ENCODE measurements around the gene PIH1D1.
"Not testable (repeated sequence)": the region's sequence is repeated elsewhere in the genome, so short reads cannot be mapped to it uniquely, and the experiment has no call there.

PIH1D1 gene

DNA sequence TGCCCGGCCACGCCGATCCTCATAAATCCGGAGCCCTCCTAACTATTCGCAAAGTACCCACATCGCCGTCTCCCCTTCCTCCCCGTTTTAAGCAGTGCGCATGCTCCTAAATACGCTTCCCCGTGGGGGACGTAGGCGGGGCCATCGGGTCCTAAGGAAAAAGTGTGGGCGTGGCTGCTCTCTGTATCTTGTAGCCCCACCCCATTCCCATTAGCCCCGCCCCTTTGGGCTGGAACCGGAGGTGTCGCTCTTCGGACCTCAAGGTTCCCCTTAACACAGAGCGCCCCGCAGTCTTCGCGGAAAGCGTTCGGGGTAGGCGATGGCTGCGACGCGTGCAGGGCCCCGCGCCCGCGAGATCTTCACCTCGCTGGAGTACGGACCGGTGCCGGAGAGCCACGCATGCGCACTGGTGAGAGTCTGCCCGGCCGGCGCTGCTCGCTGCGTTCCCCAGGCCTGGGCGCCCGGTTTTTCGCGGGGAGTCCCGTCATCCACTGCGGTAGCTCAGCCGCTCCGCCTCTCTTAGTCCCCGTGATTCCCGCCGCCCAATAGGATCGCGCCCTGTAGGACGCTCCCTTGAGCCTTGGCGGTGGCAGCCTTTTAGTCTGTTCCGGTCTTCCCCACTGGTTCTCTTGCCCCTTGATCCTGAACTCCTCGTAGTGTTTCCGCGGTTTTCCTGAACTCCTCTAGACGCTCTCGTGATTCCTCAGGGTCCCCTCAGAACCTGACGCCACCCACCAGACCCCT, 1.6 kb upstream of the PIH1D1 start, which contains the start of gene ALDH16A1:
Gene ALDH16A1, plus strand, starts transcription at position 213 of the 744 bp plus-strand sequence. Its CDS starts 107 bp downstream, at position 320.
- peak; percentile 99 for DNase-seq

DNA sequence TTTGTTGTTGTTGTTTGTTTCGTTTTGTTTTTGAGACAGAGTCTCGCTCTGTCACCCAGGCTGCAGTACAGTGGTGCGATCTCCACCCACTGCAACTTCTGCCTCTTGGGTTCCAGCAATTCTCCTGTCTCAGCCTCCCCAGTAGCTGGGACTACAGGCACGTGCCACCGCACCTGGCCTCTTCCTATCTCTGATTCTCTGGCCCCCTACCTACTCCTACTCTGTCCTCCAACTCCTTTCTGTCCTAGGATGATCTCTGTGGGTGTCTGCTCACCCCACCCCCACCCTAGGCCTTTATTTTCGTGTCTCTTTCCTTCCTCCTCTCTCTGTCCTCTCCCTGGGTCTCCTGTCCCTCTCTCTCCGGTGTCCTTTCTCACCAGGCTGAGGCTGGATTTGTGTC, 1.2 kb downstream of the PIH1D1 start:
- no peak for DNase-seq

DNA sequence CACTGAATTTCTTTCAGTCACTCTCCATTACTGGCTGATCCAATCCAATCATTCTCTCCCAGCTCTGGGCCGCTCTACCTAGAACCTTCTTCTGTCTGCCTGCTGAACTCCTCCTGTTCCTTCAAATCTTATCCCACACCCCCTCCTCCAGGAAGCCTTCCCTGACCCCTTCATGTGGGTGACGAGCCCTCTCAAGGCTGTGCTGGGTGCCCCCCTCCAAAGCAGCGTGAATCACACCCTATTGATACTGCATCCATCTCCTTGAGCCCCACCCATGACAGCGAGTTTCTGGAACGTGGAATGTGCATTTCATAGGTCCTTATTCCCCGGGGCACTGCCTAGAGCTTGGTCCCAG, 3.2 kb downstream of the PIH1D1 start:
- DNase-seq = no peak

DNA sequence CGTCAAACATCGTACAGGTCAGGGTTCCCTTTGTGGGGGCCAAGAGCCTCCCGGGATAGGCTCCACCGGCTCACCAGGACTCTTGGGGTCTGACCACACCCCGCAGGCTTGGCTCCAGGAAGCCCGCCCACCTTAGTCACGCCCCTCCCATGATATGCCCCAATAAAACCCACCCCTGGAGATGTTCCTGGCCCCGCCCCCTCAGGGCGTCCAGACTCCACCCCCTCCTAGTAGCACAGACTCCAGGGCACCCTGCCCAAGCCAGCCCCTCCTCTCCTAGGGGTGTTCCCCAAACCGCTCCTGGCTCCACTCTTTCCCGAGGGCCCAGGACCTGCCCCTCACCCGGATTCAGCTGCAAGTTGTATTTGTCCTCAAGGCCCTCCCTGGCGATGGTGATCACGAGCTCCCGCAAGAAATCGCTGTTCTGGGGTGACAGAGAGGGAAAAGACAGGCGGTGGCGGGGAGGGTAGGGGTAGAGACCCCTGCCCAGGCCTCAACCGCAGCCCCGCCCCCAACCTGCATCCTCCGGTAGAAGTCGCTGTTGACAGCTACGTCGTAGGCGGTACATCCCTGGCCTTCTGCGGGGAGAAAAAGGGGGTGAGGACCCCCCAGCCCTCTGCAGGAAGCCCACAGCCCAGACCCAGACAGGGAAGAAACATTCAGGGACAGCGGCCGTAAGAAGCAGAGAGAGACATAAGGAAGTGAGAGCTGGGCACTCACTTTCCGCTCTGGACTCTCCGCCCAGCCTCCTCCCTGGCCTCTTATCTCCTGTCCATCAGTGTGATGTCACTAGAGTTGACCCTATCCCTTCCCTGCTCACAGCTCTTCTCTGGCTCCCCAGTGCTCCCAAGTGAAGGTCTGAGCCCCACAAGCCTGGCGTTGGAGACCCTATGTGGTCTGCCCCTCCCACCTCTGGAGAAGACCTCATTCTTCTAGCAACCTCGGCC, 3.9 kb downstream of the PIH1D1 start:
- DNase-seq = peak; percentile 30

DNA sequence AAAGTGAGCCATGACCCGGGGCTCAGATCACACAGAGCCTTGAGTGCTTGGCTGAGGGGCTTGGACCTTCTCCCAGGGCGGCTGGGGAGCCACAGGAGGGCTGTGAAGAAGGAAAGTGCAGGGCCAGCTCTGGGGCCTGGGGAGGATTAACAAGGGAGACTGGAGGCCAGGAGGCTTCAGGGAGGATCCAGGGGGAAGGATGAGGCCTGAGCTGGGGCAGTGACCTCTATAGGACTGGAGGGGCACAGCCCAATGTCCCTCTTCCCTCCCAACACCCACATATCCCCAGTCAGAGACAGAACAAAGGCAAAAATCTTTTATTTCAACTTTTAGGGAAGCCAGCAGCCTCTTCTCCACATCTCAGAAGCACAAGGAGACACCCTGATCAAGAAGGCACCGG, 5.6 kb downstream of the PIH1D1 start:
- no peak for DNase-seq

DNA sequence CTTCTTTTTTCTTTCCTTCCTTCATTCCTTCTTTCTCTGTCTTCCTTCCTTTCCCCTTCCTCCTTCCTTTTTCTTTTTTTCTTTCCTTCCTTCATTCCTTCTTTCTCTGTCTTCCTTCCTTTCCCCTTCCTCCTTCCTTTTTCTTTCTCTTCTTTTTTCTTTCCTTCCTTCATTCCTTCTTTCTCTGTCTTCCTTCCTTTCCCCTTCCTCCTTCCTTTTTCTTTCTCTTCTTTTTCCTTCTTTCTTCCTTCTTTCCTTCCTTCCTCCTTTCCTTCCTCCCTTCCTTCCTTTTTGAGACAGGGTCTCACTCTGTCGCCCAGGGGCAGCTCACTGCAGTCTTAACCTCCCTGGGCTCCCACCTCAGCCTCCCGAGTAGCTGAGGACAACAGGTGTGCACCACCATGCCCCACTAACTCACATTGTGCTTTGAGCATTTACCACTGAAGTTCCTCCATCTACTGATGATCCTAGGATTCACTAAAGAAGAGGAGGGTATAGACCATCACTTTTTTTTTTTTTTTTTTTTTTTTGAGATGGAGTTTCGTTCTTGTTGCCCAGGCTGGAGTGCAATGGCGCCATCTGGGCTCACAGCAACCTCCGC, 7.4 kb downstream of the PIH1D1 start:
- not testable (repeated sequence) for DNase-seq

DNA sequence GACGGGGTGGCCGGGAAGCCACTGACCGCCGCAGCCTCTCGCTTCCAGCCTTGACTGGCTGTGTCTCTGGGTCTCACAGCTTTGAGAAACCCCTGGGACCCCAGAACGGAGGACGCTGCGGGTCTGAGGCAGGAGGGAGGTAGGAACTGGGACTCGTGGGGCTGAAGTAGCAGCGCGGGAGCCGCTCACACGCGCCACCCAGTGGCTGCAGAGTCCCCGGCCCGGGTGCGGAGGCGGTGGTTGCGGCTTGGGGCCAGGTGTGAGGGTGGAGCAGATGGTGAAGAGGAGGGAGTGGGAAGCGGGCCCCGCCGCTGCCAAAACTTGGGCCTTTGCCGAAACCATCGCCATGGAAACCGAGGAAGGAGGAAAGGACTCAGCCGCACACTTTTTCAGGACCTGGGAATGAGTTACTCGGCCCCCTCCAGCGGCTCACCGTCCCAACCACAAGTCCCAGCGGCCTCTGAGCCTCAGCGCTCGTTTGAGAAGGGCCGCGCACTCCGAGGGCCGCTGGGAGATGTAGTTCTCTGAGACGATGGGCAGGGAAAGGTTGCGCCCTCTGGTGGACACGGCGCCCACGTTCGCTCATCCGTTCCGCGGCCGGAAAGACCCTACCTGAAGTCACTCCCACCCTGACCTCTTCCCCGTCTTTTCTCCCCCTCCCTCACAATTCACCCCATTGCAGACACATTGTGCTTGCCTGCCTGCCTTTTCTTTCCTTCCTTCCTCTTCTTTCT, 8.1 kb downstream of the PIH1D1 start:
- DNase-seq = peak; percentile 97

DNA sequence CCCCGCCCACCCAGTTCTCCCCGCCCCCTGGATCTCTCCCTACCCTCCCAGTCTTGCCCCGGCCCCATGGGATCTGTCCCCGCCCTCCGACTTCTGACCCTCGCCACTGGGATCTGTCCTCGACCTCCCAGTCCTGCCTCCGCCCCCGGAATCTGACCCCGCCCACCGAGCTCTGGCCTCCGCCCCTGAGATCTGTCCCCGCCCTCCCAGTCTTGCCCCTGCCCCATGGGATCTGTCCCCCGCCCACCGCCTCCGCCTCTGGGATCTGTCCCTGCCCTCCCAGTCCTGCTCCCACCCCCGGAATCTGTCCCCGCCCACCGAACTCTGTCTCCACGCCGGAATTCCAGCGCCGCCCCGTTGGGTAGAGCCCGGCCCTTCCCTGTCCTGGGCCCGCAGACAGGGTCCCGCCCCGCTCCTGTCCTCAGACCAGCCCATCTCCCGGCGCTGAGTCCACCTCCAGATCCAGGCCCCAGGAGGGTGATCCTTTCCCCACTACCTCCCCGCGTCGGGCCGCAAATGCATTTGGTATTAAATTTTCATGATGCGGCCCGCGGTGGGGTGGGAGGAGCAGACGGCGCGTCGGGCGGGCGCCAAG, 8.7 kb downstream of the PIH1D1 start:
- peak; percentile 92 for DNase-seq

DNA sequence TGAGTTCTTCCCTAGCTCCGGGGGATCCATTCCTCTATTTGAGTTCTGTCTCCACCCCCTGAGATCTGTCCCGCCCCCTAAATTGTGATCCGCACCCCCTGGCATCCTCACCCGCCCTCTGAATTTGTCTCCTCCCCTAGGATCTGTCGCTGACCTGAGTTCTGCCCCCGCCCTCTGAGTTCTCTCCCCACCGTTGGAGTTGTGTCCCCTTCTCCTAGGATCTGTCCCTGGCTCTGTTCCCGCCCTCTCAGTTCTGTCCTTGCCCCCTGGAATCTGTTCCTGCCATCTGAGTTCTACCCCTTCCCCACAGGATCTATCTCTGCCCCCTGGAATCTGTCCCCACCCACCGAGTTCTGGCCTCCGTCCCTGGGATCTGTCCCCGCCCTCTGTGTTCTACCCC, 9.3 kb downstream of the PIH1D1 start:
- DNase-seq = peak; percentile 58

DNA sequence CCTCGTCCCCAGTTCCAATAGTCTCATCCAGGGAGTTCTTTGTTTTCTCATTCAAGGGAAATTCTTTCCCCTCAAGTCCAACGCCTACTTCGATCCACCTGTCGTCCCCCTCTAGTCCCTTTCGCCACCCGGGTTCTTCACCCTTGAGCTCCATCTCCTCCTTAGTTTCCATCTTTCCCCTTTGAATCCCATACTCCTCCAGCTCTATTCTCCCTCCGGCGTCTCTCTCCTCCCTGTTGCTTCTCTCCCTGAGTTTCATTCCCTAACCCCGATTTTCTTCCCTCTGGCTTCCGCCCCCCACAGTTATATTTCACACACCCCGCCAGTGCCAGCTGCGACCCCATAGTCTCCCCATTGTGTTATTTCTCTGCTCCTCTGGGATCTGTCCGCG, 9.7 kb downstream of the PIH1D1 start:
- no peak for DNase-seq

DNA sequence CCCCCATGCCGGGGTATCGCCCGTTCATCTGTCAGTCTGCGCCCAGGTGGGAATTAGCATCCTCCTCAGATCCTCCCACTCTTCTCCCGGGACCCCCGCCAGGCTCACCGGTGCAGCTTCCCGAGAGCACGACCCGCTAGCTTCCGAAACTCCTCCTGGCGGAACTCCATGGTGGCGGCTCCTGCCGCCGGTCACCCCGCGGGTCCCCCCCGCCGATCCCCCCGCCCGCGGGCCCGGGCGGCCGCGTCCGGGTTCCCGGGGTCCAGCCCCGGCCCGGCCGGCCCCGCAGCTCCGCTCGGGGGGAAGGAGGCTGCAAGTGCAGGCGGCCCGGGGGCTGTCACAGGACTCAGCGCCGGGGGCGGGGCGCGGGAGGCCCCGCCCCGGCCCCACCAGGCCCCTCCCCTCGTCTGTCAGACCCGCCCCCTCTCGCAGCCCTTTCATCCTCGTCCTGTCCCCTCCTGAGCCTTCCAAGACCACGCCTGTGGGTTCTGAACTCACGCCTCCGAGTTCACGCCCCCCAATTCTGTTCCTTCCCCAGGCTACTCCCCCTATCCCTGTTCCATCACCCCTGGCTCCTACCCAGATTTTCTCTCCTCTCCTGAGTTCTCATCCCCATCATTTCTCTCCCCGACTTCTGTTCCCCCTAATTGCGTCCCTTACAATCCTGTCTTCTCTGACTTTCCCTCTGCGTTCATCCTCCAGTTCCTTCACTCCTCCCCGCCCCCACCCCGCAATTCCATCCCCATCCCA, 10.2 kb downstream of the PIH1D1 start, which contains the start of gene SLC17A7:
Gene SLC17A7, minus strand, starts transcription at position 318 of the 750 bp plus-strand sequence. Its CDS starts 148 bp downstream, at position 170.
- peak; percentile 48 for DNase-seq

DNA sequence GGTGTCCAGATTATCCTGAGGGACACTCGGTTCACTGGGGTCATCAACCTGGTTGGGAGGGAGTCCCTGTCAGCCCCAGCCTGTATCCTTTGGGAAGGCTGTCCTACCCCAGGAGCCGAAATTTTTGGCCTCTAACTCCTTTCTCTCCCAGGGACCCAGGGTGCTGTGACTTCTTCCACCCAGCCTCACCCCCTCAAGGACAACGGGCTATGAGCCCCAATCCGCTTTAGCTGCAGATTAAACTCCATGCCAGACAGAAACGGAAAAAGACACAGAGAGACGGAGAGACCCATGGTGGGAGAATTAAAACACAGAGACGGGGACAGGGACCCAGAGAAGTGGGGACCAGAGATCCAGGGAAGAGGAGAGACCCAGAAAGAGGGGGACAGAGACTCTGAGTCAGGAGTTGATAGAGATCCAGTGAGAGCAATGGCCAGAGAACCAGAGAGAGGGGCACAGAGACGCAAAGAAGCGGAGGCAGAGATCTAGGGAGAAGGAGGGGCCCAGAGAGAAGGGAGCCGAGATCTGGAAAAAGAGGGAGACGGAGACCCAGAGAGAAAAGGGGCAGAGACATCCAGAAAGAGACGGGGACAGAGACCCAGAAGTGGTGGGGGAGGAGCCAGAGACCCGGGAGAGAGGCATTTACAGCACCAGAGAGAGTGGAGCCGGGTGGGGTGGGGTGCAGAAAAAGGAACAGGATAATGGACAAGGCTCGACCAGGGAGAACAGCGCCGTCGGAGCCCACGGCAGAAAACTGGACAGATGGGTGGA, 11.0 kb downstream of the PIH1D1 start:
- no peak for DNase-seq

DNA sequence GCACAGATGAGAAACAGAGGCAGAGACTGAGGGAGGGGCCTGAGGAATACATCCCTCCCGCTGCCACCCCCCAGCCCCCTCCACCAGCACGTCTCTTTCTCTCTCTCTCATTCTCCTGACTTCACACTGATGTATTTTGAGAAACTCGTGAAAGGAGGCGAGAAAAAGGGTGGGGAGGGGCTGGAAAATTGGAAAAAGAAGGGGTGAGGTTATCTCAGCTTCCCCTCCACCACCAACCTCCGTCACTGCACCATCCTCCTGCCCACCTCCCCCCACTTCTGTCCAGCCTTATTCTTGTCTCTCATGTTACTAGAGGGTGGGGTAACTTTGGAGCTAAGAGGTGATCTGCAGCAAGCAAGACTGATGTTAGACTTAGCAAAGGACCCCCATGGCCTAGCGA, 11.8 kb downstream of the PIH1D1 start:
- no peak for DNase-seq

DNA sequence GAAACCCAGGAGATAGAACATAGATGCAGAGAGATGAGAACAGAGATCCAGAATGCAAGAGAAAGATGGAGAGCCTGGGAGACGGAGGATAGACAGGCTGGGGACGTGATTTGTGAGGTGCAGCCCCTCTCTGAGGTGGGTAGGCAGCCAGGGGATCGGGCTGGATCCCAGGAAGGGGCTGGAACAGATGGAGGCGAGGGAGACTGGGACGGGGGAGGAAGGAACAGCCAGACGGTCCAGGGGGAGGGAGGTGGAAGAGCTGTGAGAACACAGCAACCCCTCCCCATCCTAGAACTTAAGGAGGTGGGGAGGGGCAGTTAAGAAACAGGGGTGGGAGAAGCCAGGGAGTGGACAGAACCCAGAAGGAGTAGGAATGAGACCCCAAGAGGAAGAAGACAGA, 13.4 kb downstream of the PIH1D1 start:
- DNase-seq = no peak

DNA sequence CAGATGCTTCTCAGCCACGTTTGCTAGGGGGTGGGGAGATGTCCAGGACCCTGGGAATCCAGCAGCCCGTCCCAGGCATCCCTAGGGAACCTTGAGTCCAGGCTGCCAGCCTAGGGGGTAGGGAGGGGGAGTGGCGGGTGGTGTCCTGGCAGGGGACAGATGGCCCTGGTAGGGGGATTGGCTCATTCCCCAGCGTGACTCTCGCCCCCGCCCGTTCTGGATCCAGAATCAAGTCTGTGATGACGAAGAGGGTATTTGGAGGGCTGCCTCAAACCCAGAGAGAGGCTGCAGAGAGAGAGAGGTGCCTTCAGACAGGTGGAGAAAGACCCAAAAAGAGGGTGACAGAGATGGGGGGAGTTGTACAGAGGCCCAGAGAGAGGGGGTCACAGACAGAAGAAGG, 14.4 kb downstream of the PIH1D1 start:
- no peak for DNase-seq

DNA sequence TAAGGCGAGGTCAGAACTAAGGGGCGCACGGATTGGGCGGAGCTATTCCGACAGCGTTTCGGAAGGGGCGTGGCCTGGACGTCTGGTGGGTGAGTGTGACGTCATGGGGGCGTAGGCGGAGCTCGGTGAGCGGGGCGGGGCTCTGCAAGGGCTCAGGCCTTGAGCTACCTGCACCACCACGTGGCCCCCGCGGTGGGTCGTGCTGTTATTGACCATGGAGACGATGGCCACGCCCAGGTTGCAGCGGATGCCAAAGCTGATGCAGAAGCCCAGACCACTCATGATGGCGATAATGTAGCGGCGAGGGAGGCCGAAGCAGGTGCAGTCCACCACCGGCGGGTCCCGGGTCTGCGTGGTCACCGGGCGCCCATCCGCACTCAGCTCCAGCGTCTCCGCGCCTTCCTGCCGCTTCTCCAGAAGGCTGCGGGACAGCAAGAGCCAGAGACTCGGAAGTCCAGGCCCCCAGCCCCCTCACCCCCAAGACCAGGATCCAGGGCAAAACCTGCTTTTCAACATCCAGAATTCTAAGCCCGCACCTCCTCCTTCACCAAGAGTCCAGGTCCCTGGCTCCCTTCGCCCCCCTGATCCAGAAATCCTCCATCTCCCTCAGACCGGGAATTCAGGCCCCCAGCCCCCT, 15.1 kb downstream of the PIH1D1 start:
- DNase-seq = peak; percentile 62

DNA sequence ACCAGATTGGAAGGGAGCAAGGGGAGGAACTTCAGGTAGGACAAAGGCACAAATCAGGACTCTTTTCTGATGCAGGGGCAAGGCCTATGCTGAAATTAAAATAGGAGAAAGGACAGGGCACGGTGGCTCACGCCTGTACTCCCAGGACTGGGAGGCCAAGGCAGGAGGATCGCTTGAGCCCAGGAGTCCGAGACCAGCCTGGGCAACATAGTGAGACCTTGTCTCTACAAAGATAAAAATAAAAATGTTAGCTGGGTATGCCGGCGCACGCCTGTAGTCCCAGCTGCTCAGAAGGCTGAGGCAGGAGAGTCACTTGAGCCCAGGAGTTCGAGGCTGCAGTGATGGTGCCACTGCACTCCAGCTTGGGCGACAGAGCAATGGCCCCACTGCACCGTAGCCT, 15.9 kb downstream of the PIH1D1 start:
- DNase-seq = no peak

DNA sequence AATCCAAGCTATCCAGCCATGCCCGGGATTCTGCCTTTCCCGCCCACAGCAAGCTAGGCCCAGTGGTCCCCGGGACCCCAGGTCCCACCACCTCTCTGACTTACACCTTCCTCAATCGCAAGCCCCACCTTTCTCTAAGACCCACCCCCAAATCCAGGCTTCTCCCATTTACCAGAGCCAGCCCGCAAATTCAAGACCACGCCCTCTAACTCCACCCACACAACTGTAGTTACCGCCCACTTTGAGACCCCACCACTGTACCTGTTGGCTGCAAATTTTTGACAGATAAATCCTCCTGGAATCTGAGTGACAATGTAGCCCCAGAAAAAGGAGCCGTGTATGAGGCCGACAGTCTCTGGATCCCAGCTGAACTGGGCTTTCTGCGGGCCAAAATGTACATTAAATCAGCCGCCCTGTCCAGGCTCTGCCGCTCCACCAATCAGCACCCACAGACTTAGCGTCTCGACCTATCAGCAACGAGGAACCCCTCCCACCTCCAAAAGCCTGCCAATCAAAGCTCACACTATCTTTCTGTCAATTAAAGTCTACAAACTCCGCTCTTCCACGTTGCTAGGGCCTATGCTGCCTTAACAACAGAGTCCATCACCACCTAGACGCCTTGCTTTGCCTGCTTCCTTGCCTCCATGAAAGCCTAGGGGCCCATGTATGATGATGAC, 16.6 kb downstream of the PIH1D1 start:
- peak; percentile 23 for DNase-seq

DNA sequence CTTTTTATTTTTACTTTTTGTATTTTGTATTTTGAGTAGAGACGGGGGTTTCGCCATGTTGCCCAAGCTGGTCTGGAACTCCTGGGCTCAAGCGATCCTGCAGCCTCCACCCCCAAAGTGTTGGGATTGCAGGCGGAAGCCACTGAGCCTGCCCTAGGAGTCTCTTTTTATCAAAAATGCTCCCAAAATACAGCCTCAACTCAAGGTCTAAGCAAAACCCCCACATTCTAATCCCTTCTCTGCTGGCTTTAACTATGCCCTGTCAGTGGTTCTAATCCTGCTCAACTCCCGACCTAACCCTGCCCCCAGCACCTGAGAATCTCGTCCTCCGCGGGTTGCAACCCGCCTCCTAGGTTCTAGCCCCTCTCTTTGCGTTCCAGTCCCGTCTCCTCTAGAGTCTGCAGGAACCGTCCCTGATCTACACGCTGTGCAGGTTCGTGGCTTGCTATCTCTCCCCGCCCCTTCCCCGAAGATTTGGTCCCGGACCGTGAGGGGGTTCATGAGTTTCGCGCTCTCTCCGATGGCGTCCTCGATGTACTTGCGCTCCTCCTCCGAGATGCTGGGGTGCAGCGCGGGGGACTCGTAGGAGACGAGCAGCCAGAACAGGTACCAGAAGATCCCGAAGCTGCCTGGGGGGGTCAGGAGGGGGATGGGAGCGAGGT, 18.2 kb downstream of the PIH1D1 start:
- no peak for DNase-seq

All from NCI-H146 (cell line).